CD4-positive, alpha-beta T cell treated with Interleukin-6 for 4 hours (primary cell): ENCODE measurements around the gene LRCOL1.

ENCODE experiments used
- DNase-seq: peaks from one replicate; pipeline ENCODE4 v3.0.0-alpha.2; 2020; ENCODE audit warnings: mixed read lengths

The LRCOL1 gene

DNA sequence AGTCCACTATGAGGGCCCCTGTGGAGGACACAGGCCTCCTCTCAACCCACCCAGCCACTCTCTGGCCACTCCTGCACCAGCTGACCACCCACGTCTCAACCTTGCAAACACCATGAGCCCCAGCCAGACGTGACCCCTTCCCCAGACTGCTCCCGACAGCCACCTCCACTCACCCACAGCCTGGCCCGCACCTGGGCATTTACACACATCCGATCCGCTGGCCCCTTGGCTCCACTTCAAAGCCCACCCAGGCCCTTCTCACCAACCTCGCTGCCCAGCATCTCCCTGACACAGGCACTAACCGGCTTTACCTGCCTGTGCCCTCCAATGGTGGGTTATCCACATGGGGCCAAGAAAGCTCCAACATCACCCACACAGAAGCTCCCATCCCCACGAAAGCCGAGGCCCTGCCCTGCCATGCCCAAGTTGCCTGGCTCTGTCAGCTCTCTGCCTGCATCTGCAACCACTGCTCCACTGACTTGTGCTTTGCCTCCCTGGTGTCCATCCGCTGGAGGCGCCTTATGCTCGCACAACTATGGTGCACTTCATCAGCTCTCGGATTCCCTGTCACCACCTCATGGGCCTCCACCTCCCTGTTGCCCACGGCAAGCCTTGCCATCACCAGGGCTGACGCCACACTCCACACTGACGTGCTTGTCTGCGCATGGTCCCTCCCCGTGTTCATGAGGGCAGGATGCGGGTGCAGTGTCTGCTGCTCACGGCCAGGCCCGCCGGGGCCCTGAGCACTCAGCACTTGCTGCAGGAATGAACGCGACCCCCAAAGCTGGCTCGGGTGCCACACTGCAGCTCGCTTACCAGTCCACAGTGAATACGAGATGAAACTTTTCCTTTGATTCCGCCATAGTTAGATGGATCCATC, 24.9 kb upstream of the LRCOL1 start:
- no peak for DNase-seq

DNA sequence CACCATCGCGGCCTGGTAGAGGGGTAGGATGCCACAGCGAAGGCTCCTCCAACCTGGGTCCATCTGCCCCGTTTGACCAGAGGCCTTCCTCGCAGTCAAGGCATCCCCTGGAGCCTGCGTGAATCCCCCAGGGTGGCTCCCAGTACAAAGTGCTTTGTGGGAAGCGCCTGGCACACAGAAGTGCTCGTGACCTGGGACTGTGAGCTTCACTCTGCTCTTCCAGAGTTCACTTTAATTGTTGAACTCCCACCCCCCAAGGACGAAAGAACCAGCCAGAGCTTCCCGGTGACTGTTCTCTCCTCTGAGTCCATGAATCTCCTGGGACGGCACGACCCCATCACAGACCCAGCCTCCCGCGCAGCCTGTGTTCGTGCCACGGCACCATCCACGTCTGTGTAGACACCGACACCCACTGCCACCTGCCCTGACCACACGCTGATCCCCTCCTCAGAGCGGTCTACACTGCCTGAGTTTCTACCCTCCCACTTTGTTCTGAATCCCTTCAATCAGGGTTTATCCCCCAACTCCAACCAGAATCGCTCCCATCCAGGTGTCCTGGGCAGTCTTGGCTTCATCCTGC, 24.1 kb upstream of the LRCOL1 start:
- DNase-seq: no peak

DNA sequence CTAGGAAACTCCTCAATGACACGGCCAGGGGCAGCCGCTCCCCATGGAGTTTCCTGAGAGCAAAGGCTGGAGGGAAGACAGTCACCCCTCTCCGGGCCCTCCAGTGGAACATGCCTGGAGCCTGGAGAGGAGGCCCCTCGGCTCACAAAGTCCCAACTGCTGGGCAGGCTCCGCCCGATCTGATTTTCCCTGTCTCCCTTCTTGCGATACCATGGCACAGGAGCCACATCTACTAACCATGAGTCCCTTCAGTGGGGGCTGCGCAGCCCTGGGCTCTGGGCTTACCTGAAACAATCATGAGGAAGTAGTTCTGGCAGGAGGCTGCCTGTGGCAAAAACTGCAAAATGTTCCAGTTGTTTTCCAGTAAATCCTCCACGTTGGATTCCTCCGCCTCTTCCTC, 23.5 kb upstream of the LRCOL1 start:
- no peak for DNase-seq

DNA sequence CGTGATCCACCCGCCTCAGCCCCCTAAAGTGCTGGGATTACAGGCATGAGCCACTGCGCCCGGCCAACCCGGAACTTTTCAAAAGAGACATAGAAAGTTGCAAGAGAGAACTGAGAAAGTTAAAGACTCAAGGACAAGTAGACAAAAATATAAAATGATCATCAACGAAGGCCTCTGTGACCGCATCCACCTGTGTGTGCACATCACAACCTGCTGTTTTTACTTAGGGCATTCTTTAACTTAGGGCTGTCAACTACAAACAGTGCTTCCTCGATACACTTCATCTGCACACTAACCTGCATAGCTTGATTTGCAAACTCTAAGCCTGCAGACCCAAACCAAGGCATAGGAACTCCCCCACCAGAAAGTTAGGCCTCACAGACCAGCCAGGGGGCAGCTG, 23.0 kb upstream of the LRCOL1 start:
- DNase-seq: no peak

DNA sequence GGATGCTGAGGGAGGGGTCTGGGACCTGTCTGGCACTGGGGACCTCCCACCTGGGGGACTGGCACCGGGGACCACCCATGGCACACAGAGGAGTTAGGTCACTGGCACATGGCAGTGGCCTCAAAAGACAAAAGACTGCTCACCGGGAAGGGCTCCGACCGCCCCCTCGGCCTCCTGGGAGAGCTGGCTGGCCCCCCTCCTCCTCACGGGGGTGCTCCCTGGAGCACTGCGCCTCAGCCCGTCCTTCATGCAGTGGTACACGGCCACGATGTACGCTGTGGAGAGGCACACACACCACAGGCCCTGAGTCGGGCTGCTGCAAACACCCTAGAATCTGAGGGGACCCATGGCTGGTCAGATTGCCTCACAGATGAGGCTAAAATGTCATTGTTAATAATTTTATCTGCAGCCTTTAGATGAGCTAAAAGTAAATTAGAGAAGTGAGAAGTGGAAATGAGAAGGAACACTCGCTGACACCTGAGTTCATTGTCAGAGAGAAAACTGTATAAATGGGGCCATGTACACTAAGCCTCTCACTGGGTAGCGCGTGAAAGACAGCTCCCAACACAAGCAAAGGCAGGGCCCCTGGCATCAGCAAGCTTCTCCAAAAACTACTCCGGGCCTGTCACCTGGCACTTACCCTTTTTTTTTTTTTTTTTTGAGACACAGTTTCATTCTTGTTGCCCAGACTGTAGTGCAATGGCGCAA, 22.3 kb upstream of the LRCOL1 start:
- DNase-seq: no peak

DNA sequence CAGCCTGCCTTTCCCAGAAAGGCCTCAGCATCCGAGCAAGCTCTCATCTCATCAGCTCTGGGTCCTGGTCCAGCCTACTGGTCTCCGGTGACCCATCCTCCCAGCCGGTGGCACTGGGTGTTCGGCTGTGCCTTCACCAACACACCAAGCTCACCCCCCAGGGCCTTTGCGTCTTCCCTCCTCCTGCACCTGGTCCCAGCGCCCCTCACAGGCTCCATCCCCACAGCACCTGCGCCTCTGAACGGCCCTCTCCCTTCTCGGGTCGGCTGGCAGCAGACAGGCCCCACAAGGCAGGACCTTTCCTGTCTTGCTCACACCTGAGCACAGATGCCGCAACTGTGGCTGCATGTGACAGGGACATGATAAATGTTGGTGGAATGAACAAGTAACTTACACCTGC, 21.3 kb upstream of the LRCOL1 start:
- no peak for DNase-seq

DNA sequence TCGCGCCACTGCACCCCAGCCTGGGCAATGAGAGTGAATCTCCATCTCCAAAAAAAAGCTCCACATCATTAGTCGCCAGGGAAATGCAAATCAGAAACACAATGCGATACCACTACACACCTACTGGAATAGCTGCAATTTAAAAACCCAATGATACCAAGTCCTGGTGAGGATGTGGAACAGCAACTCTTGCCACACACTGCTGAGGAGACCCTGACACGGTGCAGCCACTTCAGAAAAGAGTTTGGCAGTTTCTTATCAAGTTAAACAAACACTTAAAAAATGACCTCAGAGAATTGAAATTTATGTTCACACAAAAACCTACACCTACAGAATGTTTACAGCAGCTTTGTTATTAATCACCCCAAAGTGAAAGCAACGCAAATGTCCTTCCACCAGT, 20.3 kb upstream of the LRCOL1 start:
- no peak for DNase-seq

DNA sequence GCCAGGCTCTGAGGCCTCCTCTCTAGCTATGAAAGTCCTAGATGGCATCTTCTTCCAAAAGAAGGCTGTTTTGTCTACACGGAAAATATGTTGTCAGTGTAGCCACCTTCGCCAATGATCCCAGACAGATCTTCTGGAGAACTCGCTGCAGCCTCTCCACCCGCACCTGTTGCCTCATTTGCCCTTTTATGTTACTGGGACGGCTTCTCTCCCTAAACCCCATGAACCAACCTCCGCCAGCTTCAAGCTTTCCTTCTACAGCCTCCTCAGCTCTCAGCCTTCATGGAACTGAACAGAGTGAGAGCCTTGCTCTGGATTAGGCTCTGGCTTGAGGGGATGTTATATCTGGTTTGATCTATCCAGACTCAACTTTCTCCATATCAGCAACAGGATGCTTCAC, 18.9 kb upstream of the LRCOL1 start:
- no peak for DNase-seq

DNA sequence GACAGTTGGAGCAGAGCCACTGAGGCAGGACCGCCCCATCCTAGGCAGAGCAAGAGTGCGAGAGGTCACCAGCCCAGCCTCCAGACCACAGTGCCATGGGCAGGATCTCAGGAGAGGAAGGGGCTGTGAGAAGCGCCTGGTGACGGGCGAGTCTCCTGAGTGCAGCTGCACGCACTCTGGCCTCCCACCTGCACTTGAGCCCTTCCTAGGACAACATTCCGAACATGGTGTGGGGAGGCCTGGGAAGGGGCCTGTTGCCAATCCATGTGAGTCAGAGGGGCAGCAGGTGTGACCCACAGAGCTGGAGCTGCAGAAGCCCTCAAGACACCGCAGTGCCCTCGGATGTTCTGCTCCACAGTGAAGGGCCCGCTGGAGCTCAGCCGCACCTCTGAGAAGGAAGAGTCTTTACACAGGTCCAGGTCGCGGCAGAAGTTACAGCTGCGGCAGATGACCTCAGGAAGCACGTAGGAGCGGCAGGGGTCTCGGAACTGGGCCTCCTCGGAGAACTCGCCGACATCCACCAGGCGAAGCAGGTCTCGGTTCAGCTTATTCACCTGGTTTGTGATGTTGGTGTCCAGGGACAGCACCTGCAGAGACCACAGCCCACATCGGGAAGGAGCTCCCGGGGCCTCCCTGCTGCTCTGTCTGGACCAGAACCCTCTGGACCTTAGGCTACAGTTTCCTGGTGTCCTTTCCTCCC, 15.5 kb upstream of the LRCOL1 start:
- DNase-seq: no peak

DNA sequence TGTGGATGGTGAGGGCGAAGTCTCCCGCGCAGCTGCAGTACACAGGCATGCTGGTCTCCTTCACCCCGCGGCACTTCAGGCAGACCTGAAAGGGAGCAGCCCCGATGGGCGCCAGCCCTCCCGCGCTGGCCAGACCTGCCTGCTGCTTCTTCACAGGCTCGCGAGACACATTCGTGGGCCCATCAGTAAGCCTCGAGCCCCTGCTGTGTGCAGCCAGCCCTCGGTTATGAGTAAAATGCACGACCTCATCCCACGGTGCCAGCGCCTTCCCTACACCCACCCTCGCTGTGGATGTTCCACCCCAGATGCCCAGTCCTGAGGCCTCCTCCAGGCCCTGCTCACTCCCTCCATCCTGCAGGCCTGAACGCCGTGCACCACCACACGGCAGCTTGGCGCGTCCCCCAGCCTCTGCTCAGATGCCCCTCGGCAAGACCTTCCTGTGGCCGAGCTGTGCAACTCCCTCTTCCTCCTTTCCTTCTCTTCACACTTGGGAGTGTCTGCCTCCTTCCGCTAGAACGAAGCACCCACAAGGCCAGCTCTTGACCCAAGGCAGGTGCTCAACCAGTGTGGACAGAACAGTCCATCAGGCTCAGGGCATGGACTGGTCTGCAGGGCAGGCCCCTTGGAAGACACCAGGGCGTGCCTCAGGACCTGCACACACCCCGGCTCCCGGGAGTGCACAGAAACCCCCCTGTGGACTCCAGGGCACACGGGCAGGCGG, 14.7 kb upstream of the LRCOL1 start:
- no peak for DNase-seq

DNA sequence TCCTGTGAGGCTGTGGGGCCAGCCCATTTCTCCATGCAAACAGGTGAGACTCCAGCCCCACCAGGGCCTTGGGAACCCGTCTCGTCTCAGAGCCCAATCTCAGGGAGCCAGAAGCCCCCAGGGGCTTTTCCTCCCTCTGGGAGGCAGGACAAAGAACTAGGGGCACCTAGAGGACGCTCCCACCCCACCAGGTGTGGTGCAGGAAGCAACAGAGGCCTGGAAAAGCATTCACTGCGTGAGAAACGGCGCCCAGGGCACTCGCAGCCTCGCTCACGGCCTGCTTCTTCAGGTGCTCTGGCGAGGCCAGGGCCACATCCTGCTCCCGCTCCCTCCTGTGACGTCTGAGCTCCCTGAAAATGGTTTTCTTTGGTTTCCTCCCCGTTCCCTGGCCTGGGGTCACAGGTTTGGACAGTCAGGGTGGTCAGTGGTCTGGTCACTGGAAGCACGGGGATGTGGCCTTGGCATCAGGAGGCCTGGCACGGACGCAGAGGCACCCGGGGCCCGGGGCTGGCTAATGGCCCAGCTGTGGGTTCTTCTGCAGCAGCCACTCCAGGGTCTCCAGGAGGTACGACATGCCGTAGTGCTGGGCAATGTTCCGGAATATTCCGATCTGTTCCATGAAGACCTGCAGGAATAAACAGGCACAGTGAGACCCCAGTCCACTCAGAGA, 13.9 kb upstream of the LRCOL1 start:
- no peak for DNase-seq

DNA sequence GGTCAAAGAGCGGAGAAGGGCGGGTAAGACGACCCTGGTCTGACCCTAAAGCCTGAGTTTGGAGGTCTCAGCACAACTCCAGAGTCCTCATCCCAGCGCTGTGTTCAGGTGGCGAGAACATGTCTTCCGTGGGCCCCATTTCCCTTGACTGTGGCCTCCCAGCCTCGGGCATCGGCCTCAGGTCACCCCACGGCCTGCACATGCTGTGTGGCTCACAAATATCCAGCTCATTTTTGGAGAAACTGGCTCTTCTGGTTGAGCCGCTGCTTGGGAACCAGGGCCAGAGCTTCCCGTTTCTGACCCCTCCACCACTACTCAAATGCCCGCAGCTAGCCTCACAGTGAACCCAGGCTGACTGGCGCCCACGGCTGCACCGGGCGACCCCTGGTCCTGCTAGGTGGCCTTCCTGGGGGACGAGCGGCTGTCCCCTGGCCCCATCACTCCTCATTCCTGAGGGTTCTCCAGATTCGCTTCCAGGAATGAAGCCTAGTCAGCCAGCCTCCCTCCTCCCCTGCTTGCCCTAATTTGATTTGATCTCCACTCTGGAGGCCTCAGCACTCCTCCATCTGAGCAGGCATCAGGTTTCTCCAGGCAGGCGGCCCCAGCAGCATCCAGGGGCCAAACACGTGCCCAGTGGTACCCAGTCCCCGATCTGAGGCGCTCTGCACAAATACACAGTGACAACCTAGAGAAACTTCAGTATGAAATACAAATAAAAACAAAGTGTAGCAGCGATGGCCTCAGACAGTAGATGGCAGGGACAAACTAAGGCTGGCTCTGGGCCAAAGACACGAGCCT, 12.9 kb upstream of the LRCOL1 start:
- no peak for DNase-seq

DNA sequence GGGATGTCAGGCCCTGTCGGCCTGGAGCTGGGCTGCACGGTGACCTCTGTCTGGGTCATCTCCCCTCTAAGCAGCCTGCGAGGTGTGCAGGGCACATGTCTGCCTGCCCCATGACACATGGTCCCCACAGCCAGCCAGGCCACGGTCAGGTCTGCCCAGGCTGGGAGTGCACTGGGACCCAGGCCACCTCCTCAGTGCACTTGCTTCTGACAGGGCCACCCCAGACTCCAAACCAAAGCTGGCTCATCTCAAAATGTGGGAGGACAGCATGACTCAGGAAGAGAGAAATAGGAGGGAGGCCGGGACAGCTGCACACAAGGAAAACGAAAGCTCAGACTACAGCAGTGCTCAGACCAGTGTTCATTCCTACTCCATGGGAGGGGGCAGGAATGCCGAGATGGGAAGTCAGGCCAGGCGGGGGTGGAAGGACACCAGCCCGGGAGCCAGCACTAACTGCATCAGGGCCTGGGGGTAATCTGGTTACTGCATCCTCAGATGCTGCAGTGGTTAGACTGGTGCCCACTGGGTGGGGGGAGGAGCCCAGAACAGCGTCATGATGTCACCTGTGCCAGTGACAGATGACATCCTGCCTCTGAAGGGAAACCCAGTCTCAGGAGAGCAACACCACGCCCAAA, 12.2 kb upstream of the LRCOL1 start:
- DNase-seq: no peak

DNA sequence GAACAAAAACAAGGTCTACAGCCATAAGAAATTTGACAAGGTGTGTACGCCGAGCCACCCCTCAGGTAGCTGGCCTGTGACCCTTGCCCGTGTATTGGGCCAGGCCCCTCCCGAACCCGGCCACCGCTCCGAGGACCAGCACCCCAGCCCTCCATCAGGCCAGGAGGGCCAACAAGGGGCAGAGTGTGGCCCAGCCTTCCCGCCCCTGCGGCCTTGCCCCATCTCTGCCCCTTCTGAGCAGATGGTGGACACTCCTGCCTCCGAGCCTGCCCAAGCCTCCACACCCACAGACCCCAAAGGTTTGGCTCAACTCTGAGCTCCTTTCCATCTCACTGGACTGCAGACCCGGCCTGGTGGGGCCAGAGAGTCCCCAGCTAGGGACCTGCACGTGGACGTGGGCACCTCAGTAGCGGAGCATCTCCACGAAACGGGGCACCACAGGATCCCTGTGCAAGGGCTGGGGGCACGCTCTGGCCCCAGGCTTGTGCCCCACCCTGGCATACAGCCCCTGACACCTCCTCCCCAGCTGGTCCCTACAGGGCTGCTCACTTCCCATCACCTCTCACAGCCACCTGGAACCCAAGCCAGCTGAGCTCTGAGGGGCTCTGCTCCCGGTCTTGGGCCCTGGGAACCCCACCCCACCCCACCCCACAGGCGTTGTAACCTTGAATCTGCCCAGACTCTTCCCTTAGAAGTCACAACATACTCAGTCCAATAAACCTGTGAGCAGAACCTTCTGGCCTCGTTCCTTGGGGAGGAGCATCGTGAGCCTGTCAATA, 11.5 kb upstream of the LRCOL1 start:
- DNase-seq: no peak

DNA sequence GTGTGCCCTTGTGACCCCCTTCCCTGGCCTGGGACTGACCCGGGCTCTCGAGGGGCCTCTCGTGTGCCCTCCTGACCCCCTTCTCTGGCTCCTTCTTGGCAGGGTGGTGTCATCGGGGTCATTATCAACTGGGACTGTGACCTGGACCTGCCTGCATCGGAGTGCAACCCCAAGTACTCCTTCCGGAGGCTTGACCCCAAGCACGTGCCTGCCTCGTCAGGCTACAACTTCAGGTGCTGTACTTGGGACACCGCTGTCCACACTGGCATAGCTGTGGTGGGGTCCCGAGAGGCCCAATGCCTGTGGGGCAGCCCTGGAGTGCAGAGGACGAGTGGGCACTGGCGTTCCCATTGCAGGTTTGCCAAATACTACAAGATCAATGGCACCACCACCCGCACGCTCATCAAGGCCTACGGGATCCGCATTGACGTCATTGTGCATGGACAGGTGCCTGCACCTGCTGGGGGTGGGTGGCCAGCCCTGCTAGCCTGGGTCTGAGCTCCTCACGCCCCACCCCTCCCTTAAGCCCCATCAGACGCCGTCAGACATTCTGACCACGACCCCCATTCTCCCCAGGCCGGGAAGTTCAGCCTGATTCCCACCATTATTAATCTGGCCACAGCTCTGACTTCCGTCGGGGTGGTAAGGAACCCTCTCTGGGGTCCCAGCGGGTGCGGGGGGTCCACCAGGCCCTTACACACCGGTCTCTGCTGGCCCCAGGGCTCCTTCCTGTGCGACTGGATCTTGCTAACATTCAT, 10.7 kb upstream of the LRCOL1 start:
- DNase-seq: no peak

DNA sequence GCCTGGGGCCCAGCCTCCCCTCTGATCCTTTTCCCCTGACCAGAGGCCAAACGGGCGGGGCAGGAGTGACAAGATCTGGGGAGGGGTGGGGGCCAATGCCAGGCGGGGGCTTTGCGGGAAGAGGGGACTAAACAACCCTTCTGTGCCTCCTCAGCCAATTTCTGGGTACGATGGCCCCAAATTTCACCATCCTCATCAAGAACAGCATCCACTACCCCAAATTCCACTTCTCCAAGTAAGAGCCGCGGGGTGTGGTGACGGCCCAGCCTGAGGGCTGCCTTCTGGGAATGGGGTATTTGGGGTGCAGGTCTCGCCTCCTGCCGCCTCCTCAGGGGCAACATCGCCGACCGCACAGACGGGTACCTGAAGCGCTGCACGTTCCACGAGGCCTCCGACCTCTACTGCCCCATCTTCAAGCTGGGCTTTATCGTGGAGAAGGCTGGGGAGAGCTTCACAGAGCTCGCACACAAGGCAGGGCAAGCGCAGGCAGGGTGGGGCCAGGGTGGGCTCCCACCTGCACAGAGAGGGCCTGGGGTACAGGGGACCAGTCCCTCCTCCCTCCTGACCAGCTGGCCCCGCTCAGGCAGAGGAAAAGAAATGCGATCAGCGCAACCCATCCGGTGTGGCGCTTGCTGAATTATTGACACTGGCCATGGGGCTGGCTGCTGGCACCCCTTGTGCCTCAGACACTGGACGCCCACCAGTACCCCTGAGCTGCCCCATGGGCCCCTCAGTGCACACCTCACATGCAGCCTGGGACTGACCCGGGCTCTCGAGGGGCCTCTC, 9.9 kb upstream of the LRCOL1 start:
- no peak for DNase-seq

DNA sequence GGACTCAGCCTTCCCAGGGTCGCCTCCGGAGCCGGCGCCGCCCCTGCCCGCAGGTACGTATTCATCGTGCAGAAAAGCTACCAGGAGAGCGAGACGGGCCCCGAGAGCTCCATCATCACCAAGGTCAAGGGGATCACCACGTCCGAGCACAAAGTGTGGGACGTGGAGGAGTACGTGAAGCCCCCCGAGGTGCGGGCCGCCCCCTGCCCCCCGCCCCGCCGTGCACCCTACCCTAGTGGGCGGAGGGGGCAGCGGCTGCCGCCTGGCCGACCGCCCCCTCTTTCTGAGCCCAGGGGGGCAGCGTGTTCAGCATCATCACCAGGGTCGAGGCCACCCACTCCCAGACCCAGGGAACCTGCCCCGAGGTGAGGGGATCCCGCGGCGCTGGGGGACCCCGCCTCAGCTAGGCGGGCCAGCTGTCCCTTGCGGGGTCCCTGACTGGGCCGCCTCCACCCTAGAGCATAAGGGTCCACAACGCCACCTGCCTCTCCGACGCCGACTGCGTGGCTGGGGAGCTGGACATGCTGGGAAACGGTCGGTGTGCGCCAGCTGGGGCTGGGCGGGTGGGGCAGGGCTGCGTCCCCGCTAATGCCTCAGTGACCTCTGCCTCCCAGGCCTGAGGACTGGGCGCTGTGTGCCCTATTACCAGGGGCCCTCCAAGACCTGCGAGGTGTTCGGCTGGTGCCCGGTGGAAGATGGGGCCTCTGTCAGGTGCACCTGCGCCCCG, 9.2 kb upstream of the LRCOL1 start:
- no peak for DNase-seq

DNA sequence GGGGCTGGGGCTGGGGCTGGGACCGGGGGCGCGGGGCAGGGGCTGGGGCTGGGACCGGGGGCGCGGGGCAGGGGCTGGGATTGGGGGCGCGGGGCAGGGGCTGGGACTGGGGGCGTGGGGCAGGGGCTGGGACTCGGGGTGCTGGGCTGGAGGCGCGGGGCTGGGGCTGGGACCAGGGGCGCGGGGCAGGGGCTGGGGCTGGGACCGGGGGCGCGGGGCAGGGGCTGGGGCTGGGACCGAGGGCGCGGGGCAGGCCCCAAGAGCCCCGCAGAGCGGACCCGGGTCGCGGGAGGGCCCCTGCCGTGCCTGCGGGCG, 8.6 kb upstream of the LRCOL1 start:
- DNase-seq: no peak
